ENCODE results near the gene MYO5B.

DNA sequence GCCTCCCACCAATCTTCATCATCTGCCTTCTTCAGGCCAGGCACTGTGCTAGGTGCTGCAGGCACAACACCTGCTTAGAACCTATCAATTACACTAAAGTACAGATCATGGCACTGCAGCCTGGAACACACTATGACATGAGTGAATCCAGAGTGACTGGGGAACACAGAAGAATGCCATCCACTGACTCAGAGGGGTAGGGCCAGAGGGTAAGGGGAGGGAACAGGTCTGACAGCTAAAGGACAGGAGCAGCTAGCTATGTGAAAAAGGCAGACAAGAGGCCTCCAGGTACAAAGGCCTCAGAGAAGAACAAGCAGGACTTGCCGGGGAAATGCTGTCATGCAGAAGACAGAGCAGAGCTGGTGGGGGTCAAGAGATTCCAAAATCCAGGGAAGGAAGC lies 328.3 kb downstream of the MYO5B start:
- TF ChIP-seq CHD2 (IDR thresholded peaks at IDR 0.05; ENCODE audit: low read length, partially characterized antibody): no peak
- TF ChIP-seq, protein P1, sequence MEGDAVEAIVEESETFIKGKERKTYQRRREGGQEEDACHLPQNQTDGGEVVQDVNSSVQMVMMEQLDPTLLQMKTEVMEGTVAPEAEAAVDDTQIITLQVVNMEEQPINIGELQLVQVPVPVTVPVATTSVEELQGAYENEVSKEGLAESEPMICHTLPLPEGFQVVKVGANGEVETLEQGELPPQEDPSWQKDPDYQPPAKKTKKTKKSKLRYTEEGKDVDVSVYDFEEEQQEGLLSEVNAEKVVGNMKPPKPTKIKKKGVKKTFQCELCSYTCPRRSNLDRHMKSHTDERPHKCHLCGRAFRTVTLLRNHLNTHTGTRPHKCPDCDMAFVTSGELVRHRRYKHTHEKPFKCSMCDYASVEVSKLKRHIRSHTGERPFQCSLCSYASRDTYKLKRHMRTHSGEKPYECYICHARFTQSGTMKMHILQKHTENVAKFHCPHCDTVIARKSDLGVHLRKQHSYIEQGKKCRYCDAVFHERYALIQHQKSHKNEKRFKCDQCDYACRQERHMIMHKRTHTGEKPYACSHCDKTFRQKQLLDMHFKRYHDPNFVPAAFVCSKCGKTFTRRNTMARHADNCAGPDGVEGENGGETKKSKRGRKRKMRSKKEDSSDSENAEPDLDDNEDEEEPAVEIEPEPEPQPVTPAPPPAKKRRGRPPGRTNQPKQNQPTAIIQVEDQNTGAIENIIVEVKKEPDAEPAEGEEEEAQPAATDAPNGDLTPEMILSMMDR (IDR thresholded peaks at IDR 0.05): no peak
- no peak for TF ChIP-seq PHF8 (IDR thresholded peaks at IDR 0.05; ENCODE audit: borderline replicate concordance, low read depth)
- TF ChIP-seq RFX5 (IDR thresholded peaks at IDR 0.05): no peak
- no peak for TF ChIP-seq CEBPB (IDR thresholded peaks at IDR 0.05)
- no peak for TF ChIP-seq POLR2A (IDR thresholded peaks at IDR 0.05; ENCODE audit: low read length)
- no peak for TF ChIP-seq ESRRA (IDR thresholded peaks at IDR 0.05; ENCODE audit: borderline replicate concordance, low read length)

All from A549 (cell line).